Activated CD8-positive, alpha-beta memory T cell treated with anti-CD3 and anti-CD28 coated beads, Interleukin-2, amount 50 U/mL, for 1 hour (primary cell): ENCODE measurements around the gene ACTN4.
"Not testable (repeated sequence)": the region's sequence is repeated elsewhere in the genome, so short reads cannot be mapped to it uniquely, and the experiment has no call there.

ENCODE experiments used
- DNase-seq: peaks from one replicate; pipeline ENCODE4 v3.0.0-alpha.2; 2020; ENCODE audit errors: extremely low read depth

Gene ACTN4

DNA sequence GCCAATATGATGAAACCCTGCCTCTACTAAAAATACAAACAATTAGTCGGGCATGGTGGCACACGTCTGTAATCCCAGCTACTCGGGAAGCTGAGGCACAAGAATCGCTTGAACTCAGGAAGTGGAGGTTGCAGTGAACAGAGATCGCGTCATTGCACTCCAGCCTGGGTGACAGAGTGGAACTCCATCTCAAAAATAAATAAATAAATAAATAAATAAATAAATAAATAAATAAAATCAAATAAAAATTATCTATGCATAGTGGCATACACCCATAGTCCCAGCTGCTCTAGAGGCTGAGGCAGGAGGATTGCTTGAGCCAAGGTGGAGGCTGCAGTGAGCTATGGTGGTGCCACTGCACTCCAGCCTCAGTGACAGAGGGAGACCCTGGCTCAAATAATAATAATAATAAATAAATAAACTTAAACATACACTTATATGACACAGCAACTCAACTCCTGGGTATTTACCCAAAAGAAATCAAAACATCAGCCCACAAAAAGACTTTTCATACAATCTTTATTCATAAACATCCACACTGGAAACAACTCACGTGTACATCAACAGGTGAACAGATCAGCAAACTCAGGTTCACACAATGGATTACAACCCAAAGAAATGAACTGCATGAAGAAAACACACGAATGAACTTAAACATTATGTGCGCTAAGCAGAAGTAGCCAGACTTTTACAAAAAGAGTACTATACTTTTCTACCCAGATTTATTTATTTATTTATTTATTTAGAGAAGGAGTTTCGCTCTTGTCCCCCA is 119.0 kb downstream of the ACTN4 start:
- no peak for DNase-seq

- peak; percentile 65 for DNase-seq
Observed at GRCh38 chr19:38769635-38770211, 122.3 kb downstream of the ACTN4 start.

- DNase-seq = not testable (repeated sequence)
Observed at GRCh38 chr19:38770228-38770948, 122.9 kb downstream of the ACTN4 start.

- not testable (repeated sequence) for DNase-seq
Observed at GRCh38 chr19:38770949-38771275, 123.5 kb downstream of the ACTN4 start.

GRCh38 chr19:38771569-38771968 is 124.1 kb downstream of the ACTN4 start:
- DNase-seq = not testable (repeated sequence)

DNA sequence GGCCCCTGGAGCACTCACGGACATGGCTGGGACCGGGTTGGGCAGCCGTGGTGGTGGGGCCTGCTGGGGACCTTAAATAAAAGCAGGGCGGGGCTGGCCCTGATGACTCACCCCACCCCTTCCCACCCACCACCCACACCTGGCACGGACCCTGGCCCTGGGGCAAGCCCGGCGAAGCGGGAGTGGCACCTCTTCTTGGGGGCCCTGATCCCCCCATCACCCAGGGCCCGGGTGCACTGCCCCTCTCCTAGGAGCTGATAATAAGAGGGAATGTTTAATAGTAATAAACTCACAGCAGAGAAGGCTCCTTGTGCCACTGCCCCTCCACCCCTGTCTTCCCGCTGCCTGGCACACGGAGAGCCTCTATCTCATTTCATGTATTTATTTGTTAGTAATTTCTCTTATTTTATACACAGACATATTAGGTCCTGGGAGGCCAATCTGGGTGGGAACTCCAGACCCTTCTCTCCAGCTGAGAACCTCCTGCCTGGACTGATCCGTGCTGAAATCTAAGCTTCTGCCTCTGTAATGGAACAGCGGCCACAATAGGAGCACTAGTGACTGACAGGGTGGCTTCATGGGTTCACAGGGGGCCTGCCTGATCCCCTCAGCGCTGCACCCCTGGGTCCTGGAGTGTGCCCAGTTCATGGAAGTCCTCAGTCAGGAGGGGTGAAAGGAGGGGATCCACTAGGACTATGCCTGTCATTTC is 126.2 kb downstream of the ACTN4 start, which contains the start of gene LGALS7:
Gene LGALS7, minus strand, starts transcription at position 49 of the 709 bp plus-strand sequence. Its CDS starts 25 bp downstream, at position 24.
- no peak for DNase-seq

- no peak for DNase-seq
Observed at GRCh38 chr19:38774181-38774950, 126.9 kb downstream of the ACTN4 start.

- no peak for DNase-seq
Observed at GRCh38 chr19:38778733-38779132, 131.3 kb downstream of the ACTN4 start.

DNA sequence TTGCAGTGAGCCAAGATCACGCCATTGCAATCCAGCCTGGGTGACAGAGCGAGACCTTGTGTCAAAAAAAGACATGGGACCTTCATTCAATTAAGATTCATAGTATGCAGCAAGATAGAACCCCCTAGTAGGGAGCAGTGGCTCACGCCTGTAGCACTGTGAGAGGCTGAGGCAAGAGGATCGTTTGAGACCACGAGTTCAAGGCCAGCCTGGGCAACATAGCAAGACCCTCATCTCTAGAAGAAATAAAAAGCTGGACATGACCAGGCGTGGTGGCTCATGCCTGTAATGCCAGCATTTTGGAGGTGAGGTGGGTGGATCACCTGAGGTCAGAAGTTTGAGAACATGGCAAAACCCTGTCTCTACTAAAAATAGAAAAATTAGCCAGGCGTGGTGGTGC is 133.0 kb downstream of the ACTN4 start:
- DNase-seq = no peak

- no peak for DNase-seq
Observed at GRCh38 chr19:38781058-38781457, 133.6 kb downstream of the ACTN4 start.
